OCI-LY7 (cell line): ENCODE data around the gene ETV5. TPM values are rescaled to one million over a fixed set of nuclear protein-coding genes. Genes with fewer than 3 reads are reported as not detected.
A peak's percentile ranks its signal among the peaks of the same experiment; 100 is the strongest.

Source experiments
- BruUV-seq: library from RNA; stranded (reverse); fragments of 400-500 nt; replicated peaks from 2 replicates; lab custom pipeline; 2021; lab: Mats Ljungman, UMichigan
- CTCF ChIA-PET: fragments of 300-600 bp; sonication (Branson Sonifier 250); formaldehyde crosslinking; loops from one replicate; lab custom pipeline; 2022; ENCODE audit warnings: antibody characterized with exemption; ENCODE audit not compliant: unreplicated experiment; lab: Charles Lee
- POLR2A ChIA-PET: fragments of 300-600 bp; sonication (Branson Sonifier 250); formaldehyde crosslinking; loops from one replicate; lab custom pipeline; 2022; ENCODE audit warnings: antibody characterized with exemption; lab: Charles Lee
- DNase-seq: peaks from one replicate; pipeline ENCODE4 v3.0.0-alpha.2; 2015; ENCODE audit warnings: low spot score
- H2AFZ ChIP-seq: fragments of 200-600 bp; sonication (generic), shearing (Covaris generic); 2 replicates; pipeline ENCODE4 v1.6.1; 2014; ENCODE audit warnings: mild to moderate bottlenecking, antibody characterized with exemption, low read length, moderate library complexity
- H3K27ac ChIP-seq: fragments of 200-600 bp; sonication (generic); 2 replicates; pipeline ENCODE4 v1.5.1; 2014; ENCODE audit warnings: mixed run types, low read depth, mild to moderate bottlenecking, moderate library complexity, low read length, inconsistent platforms; ENCODE audit not compliant: poor library complexity, severe bottlenecking
- H3K36me3 ChIP-seq: fragments of 200-600 bp; sonication (generic); 2 replicates; pipeline ENCODE4 v1.6.1; 2014; ENCODE audit warnings: mild to moderate bottlenecking, antibody characterized with exemption, low read length, moderate library complexity, mixed read lengths; ENCODE audit not compliant: insufficient read depth
- H3K4me1 ChIP-seq: fragments of 200-600 bp; sonication (generic); 2 replicates; pipeline ENCODE4 v1.5.1; 2014; ENCODE audit warnings: mild to moderate bottlenecking, low read length; ENCODE audit not compliant: insufficient read depth, poor library complexity, severe bottlenecking
- H3K4me2 ChIP-seq: fragments of 200-600 bp; sonication (generic); 2 replicates; pipeline ENCODE4 v1.6.1; 2014; ENCODE audit warnings: mild to moderate bottlenecking, low read length
- H3K4me3 ChIP-seq: fragments of 200-600 bp; sonication (generic); 2 replicates; pipeline ENCODE4 v1.5.1; 2014; ENCODE audit warnings: mild to moderate bottlenecking, low read depth, low read length; ENCODE audit not compliant: poor library complexity, severe bottlenecking
- H3K79me2 ChIP-seq: fragments of 200-600 bp; sonication (generic); 2 replicates; pipeline ENCODE4 v1.6.1; 2016; ENCODE audit warnings: low read depth, mild to moderate bottlenecking, low read length, moderate library complexity, mixed read lengths; ENCODE audit not compliant: insufficient read depth
- H3K9me2 ChIP-seq: fragments of 200-600 bp; sonication (generic); 2 replicates; pipeline ENCODE4 v1.6.1; 2016; ENCODE audit warnings: mild to moderate bottlenecking, low read length, mixed read lengths; ENCODE audit not compliant: insufficient read depth
- H3K9me3 ChIP-seq: fragments of 200-600 bp; sonication (generic); 2 replicates; pipeline ENCODE4 v1.6.1; 2014; ENCODE audit warnings: mild to moderate bottlenecking, mixed run types, low read length, mixed read lengths
- H4K20me1 ChIP-seq: fragments of 200-600 bp; sonication (generic); 2 replicates; pipeline ENCODE4 v1.6.1; 2014; ENCODE audit warnings: mild to moderate bottlenecking, antibody characterized with exemption, low read length, moderate library complexity, mixed read lengths; ENCODE audit not compliant: insufficient read depth
- EZH2phosphoT487 ChIP-seq: fragments of 200-600 bp; sonication (generic); IDR thresholded peaks from 2 replicates; pipeline ENCODE4 v1.6.1; 2018; ENCODE audit warnings: low read depth, borderline replicate concordance, mild to moderate bottlenecking, mixed run types, antibody characterized with exemption, low read length, moderate library complexity, mixed read lengths
- intact Hi-C: fragments of 100-400 bp; cut with micrococcal nuclease; formaldehyde crosslinking; loops from one replicate; pipeline ENCODE4 v1.10.0; 2022; ENCODE audit not compliant: unreplicated experiment
- total RNA-seq, 2 experiments: library from RNA; depleted of rRNA in 1 of 2; stranded (reverse); fragments of >200 nt in 1 of 2; shearing (Covaris generic) in 1 of 2; gene quantifications; 2 replicates each; pipeline ENCODE4 v1.2.3, GENCODE V29; 2014 to 2022
- TF ChIP-seq, protein P1 (sequence below): fragments of 200-600 bp; sonication (generic); conservative IDR thresholded peaks from 2 replicates; pipeline ENCODE4 v1.5.1; 2014; ENCODE audit warnings: mild to moderate bottlenecking, antibody characterized with exemption, low read length, moderate library complexity, mixed read lengths

ETV5 gene
- total RNA-seq, 2 experiments from 2014 or later = 0.85 to 1.1 TPM

GRCh38 chr3:186094696-186095425 is 14.0 kb downstream of the ETV5 start:
- ChIA-PET CTCF (no interaction called here), POLR2A (no interaction called here)
- H3K4me3 ChIP-seq = no peak overlapping the region
- no peaks in the 10 kb centered on the region for H4K20me1 ChIP-seq
- no TSS peak for BruUV-seq
- H3K79me2 ChIP-seq = no peaks in the 10 kb centered on the region
- H3K36me3 ChIP-seq = no peaks in the 10 kb centered on the region
- TF ChIP-seq, protein P1, sequence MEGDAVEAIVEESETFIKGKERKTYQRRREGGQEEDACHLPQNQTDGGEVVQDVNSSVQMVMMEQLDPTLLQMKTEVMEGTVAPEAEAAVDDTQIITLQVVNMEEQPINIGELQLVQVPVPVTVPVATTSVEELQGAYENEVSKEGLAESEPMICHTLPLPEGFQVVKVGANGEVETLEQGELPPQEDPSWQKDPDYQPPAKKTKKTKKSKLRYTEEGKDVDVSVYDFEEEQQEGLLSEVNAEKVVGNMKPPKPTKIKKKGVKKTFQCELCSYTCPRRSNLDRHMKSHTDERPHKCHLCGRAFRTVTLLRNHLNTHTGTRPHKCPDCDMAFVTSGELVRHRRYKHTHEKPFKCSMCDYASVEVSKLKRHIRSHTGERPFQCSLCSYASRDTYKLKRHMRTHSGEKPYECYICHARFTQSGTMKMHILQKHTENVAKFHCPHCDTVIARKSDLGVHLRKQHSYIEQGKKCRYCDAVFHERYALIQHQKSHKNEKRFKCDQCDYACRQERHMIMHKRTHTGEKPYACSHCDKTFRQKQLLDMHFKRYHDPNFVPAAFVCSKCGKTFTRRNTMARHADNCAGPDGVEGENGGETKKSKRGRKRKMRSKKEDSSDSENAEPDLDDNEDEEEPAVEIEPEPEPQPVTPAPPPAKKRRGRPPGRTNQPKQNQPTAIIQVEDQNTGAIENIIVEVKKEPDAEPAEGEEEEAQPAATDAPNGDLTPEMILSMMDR = no peak
- TF ChIP-seq EZH2phosphoT487 = no peak
- H3K4me1 ChIP-seq = no peaks in the 10 kb centered on the region
- intact Hi-C loops = no loop called here
- no peak overlapping the region for H3K27ac ChIP-seq
- H3K4me2 ChIP-seq = no peak overlapping the region
- DNase-seq = no peak
- no peaks in the 10 kb centered on the region for H3K9me3 ChIP-seq
- H2AFZ ChIP-seq = no peak overlapping the region
- H3K9me2 ChIP-seq = no peaks in the 10 kb centered on the region

- no peak for TF ChIP-seq EZH2phosphoT487
- TF ChIP-seq, protein P1 = no peak
- H3K27ac ChIP-seq = no peak overlapping the region
- H3K4me3 ChIP-seq = no peak overlapping the region
- intact Hi-C loops = no loop called here
- ChIA-PET CTCF (no interaction called here), POLR2A (no interaction called here)
- no peaks in the 10 kb centered on the region for H3K36me3 ChIP-seq
- no peak for DNase-seq
- H2AFZ ChIP-seq = no peak overlapping the region
- H3K9me2 ChIP-seq = no peaks in the 10 kb centered on the region
- BruUV-seq = no TSS peak
- no peaks in the 10 kb centered on the region for H3K79me2 ChIP-seq
- no peaks in the 10 kb centered on the region for H4K20me1 ChIP-seq
- H3K4me2 ChIP-seq = no peak overlapping the region
- H3K9me3 ChIP-seq = no peaks in the 10 kb centered on the region
- H3K4me1 ChIP-seq = no peaks in the 10 kb centered on the region
Measured at GRCh38 chr3:186094271-186094670, 14.6 kb downstream of the ETV5 start.

DNA sequence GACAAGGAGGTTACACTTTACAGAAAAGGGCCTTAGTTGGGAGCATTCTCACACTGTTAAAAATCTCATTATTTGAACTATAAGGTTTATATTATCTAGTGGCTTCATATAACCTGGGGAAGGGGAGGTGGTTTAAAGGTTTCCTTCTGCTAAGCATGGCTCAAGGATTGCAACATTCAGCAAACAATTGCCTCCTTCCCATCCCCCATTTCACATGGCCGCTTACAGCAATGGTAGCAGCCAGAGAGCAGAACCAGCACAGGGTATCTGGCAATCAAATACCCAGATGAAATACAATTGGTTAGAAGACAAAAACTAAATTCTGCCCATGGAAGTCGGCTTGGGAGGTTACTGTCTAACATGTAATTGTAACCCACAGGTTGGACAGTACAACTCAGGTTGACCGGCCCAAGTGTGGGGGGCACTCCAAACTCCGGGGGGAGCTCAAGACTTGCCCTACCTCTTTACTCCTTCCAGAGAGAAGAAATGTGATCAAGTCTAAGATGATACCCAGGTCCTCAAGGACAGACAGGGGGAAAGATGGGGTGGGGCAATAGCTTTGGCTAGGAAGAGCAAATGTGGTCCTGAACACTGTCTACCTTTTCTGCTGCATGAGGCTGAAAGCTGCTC is 15.5 kb downstream of the ETV5 start:
- ChIA-PET POLR2A (no interaction called here), CTCF (no interaction called here)
- Histone ChIP-seq H3K27ac (no peak overlapping the region), H3K4me3 (no peak overlapping the region), H3K36me3 (no peaks in the 10 kb centered on the region), H3K4me2 (no peak overlapping the region), H3K9me2 (no peaks in the 10 kb centered on the region), H4K20me1 (no peaks in the 10 kb centered on the region), H3K4me1 (no peaks in the 10 kb centered on the region), H2AFZ (no peak overlapping the region), H3K9me3 (no peaks in the 10 kb centered on the region), H3K79me2 (no peaks in the 10 kb centered on the region)
- intact Hi-C loops = no loop called here
- BruUV-seq = no TSS peak
- TF ChIP-seq, protein P1 = 0 out of 2 replicates have a peak, but pooled peaks have one; percentile 11
- no peak for TF ChIP-seq EZH2phosphoT487
- no peak for DNase-seq
